Ishikawa (cell line): ENCODE measurements around the gene STRN3.

Experiments
- CEBPB ChIP-seq: IDR thresholded peaks from 2 replicates; pipeline ENCODE4 v1.6.1; 2012
- CREB1 ChIP-seq: IDR thresholded peaks from 2 replicates; pipeline ENCODE4 v1.6.1; 2012; ENCODE audit warnings: low read depth
- EGR1 ChIP-seq: IDR thresholded peaks from 2 replicates; pipeline ENCODE4 v1.6.1; 2012
- EP300 ChIP-seq: IDR thresholded peaks from 2 replicates; pipeline ENCODE4 v1.6.1; 2012; ENCODE audit warnings: borderline replicate concordance
- FOXM1 ChIP-seq: IDR thresholded peaks from 2 replicates; pipeline ENCODE4 v1.6.1; 2012; ENCODE audit warnings: low read depth, borderline replicate concordance
- MAX ChIP-seq: IDR thresholded peaks from 2 replicates; pipeline ENCODE4 v1.6.1; 2012
- NFIC ChIP-seq: IDR thresholded peaks from 2 replicates; pipeline ENCODE4 v1.6.1; 2012
- RAD21 ChIP-seq: IDR thresholded peaks from 2 replicates; pipeline ENCODE4 v1.6.1; 2012; ENCODE audit warnings: low read depth
- REST ChIP-seq: IDR thresholded peaks from 2 replicates; pipeline ENCODE4 v1.6.1; 2012; ENCODE audit warnings: low read depth, mild to moderate bottlenecking
- TAF1 ChIP-seq: IDR thresholded peaks from 2 replicates; pipeline ENCODE4 v1.6.1; 2012; ENCODE audit warnings: low read depth, mild to moderate bottlenecking
- TCF12 ChIP-seq: IDR thresholded peaks from 2 replicates; pipeline ENCODE4 v1.6.1; 2012; ENCODE audit warnings: low read depth
- TEAD4 ChIP-seq: IDR thresholded peaks from 2 replicates; pipeline ENCODE4 v1.6.1; 2012
- USF1 ChIP-seq: IDR thresholded peaks from 2 replicates; pipeline ENCODE4 v1.6.1; 2012
- YY1 ChIP-seq: IDR thresholded peaks from 2 replicates; pipeline ENCODE4 v1.6.1; 2012; ENCODE audit warnings: low read depth
- ZBTB7A ChIP-seq: IDR thresholded peaks from 2 replicates; pipeline ENCODE4 v1.6.1; 2012; ENCODE audit warnings: low read depth

The STRN3 gene

GRCh38 chr14:31036552-31036951 lies 10.4 kb upstream of the STRN3 start:
- no peak for TF ChIP-seq TEAD4
- TF ChIP-seq YY1 = no peak
- TF ChIP-seq NFIC = no peak
- TF ChIP-seq CEBPB = no peak
- TF ChIP-seq FOXM1 = no peak
- TF ChIP-seq EP300 = no peak
- no peak for TF ChIP-seq ZBTB7A
- TF ChIP-seq REST = no peak
- no peak for TF ChIP-seq EGR1
- no peak for TF ChIP-seq RAD21
- TF ChIP-seq TCF12 = no peak

GRCh38 chr14:31030469-31030868 lies 4.3 kb upstream of the STRN3 start:
- TF ChIP-seq CREB1 (no peak), ZBTB7A (no peak), USF1 (no peak), TEAD4 (no peak), NFIC (no peak), EGR1 (no peak), EP300 (no peak), CEBPB (no peak), TCF12 (no peak), RAD21 (no peak), REST (no peak), TAF1 (no peak), FOXM1 (no peak)

GRCh38 chr14:31029016-31029970 lies 3.1 kb upstream of the STRN3 start:
- TF ChIP-seq NFIC (no peak), FOXM1 (no peak), USF1 (no peak)

DNA sequence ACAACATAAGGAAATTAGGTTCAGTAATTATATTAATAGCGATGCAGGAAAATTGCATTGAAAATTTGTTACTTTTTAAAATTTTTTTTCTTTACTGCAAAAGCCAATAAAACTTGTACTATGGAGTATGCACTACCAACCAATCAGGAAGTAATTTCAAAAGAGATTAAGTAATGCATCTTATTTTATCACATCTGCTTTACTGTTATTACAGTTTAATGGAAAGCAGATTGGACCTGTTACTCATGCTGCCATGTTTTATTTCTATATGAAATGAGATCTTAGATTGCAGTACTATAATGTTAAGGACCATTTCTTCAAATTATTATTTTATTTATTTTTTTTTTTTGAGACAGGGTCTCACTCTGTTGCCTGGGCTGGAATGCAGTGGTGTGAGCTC lies 1.7 kb upstream of the STRN3 start:
- no peak for TF ChIP-seq ZBTB7A
- TF ChIP-seq USF1 = no peak
- TF ChIP-seq NFIC = no peak
- no peak for TF ChIP-seq YY1
- no peak for TF ChIP-seq EP300
- no peak for TF ChIP-seq TAF1
- no peak for TF ChIP-seq CREB1
- no peak for TF ChIP-seq MAX
- no peak for TF ChIP-seq RAD21
- TF ChIP-seq EGR1 = no peak
- TF ChIP-seq TCF12 = no peak
- TF ChIP-seq CEBPB = no peak
- TF ChIP-seq REST = no peak
- no peak for TF ChIP-seq FOXM1
- no peak for TF ChIP-seq TEAD4
